GM23338 (cell line): Measurements from ENCODE around the gene NTF3. TPM values are rescaled to one million over a fixed set of nuclear protein-coding genes. Genes with fewer than 3 reads are reported as not detected.
A peak's percentile ranks its signal among the peaks of the same experiment; 100 is the strongest.

Experiments used
- ATAC-seq: fragments of 200-7000 bp; cut with Tn5 transposase; 3 replicates; pipeline ENCODE4 v1.9.1; 2020
- DNase-seq: peaks from one replicate; pipeline ENCODE4 v3.0.0-alpha.2; 2015; ENCODE audit warnings: low spot score
- H2AFZ ChIP-seq: fragments of 200-600 bp; sonication (generic); 2 replicates; pipeline ENCODE4 v1.8.0; 2016; ENCODE audit warnings: antibody characterized with exemption, mild to moderate bottlenecking, moderate library complexity
- H3F3A ChIP-seq: fragments of 200-600 bp; sonication (generic); replicated peaks from 2 replicates; pipeline ENCODE4 v1.8.0; 2017; ENCODE audit warnings: antibody characterized with exemption, mixed run types, low read depth
- H3K27ac ChIP-seq: fragments of 200-600 bp; sonication (generic); 2 replicates; pipeline ENCODE4 v1.6.1; 2016; ENCODE audit warnings: low read depth
- H3K27me3 ChIP-seq: fragments of 200-600 bp; sonication (generic); 2 replicates; pipeline ENCODE4 v1.8.0; 2016; ENCODE audit warnings: mild to moderate bottlenecking, mixed run types, moderate library complexity; ENCODE audit not compliant: insufficient read depth
- H3K36me3 ChIP-seq: fragments of 200-600 bp; sonication (generic); 2 replicates; pipeline ENCODE4 v1.8.0; 2016; ENCODE audit warnings: mild to moderate bottlenecking; ENCODE audit not compliant: insufficient read depth
- H3K4me1 ChIP-seq: fragments of 200-600 bp; sonication (generic); 2 replicates; pipeline ENCODE4 v1.8.0; 2016; ENCODE audit warnings: mild to moderate bottlenecking, moderate library complexity; ENCODE audit not compliant: insufficient read depth
- H3K4me2 ChIP-seq: fragments of 200-600 bp; sonication (generic); 2 replicates; pipeline ENCODE4 v1.7.1; 2017; ENCODE audit warnings: mixed run types
- H3K4me3 ChIP-seq: fragments of 200-600 bp; sonication (generic); 2 replicates; pipeline ENCODE4 v1.6.1; 2016; ENCODE audit warnings: mixed run types
- H3K79me2 ChIP-seq: fragments of 200-600 bp; sonication (generic); replicated peaks from 2 replicates; pipeline ENCODE4 v1.8.0; 2017; ENCODE audit warnings: mild to moderate bottlenecking; ENCODE audit not compliant: insufficient read depth
- H3K9me2 ChIP-seq: fragments of 200-600 bp; sonication (generic); 2 replicates; pipeline ENCODE4 v1.8.0; 2017; ENCODE audit not compliant: insufficient read depth
- H4K20me1 ChIP-seq: fragments of 200-600 bp; sonication (generic); replicated peaks from 2 replicates; pipeline ENCODE4 v1.8.0; 2017; ENCODE audit warnings: mild to moderate bottlenecking; ENCODE audit not compliant: insufficient read depth
- H3K27ac Mint-ChIP-seq: 2 replicates; pipeline ENCODE4 v1.8.0; 2020; ENCODE audit warnings: inconsistent platforms, mild to moderate bottlenecking, moderate library complexity, mixed read lengths
- H3K27me3 Mint-ChIP-seq: 3 replicates; pipeline ENCODE4 v1.8.0; 2022; ENCODE audit warnings: low read depth, mild to moderate bottlenecking, moderate library complexity, mixed read lengths, inconsistent platforms; ENCODE audit not compliant: insufficient read depth, poor library complexity
- H3K36me3 Mint-ChIP-seq: 3 replicates; pipeline ENCODE4 v1.8.0; 2021; ENCODE audit warnings: low read depth, mild to moderate bottlenecking, inconsistent platforms, moderate library complexity, mixed read lengths
- H3K4me1 Mint-ChIP-seq: 3 replicates; pipeline ENCODE4 v1.8.0; 2020; ENCODE audit warnings: mild to moderate bottlenecking, inconsistent platforms, mixed read lengths
- H3K4me3 Mint-ChIP-seq: 3 replicates; pipeline ENCODE4 v1.8.0; 2021; ENCODE audit warnings: moderate library complexity, mild to moderate bottlenecking, inconsistent platforms, mixed read lengths
- H3K9me3 Mint-ChIP-seq: 3 replicates; pipeline ENCODE4 v1.8.0; 2020; ENCODE audit warnings: moderate library complexity, mild to moderate bottlenecking, inconsistent platforms, mixed read lengths
- CREB1 ChIP-seq: fragments of 250-450 bp; sonication (Bioruptor Pico); IDR thresholded peaks from 2 replicates; pipeline ENCODE4 v1.5.0; 2020; ENCODE audit warnings: low read depth, mild to moderate bottlenecking, moderate library complexity
- CTCF ChIP-seq, 2 experiments: fragments of 200-600 bp in 1 of 2; sonication (generic) in 1 of 2; conservative IDR thresholded peaks; 2 replicates each; pipeline versions ENCODE4 v1.5.1 to v1.6.1; 2016 to 2017; ENCODE audit warnings: antibody characterized with exemption in 2 of 2, low read depth in 2 of 2, mild to moderate bottlenecking in 2 of 2, moderate library complexity in 1 of 2
- ETS1 ChIP-seq: IDR thresholded peaks from 2 replicates; pipeline ENCODE4 v1.6.1; 2016; ENCODE audit warnings: antibody characterized with exemption
- EZH2 ChIP-seq: fragments of 200-600 bp; sonication (generic); IDR thresholded peaks from one replicate; pipeline ENCODE4 v1.8.0; 2017; ENCODE audit warnings: antibody characterized with exemption, mild to moderate bottlenecking, low read depth; ENCODE audit not compliant: unreplicated experiment
- EZH2phosphoT487 ChIP-seq: fragments of 200-600 bp; sonication (generic); IDR thresholded peaks from one replicate; pipeline ENCODE4 v1.8.1; 2018; ENCODE audit warnings: antibody characterized with exemption; ENCODE audit not compliant: unreplicated experiment
- JUNB ChIP-seq: IDR thresholded peaks from one replicate; pipeline ENCODE4 v1.6.1; 2016; ENCODE audit warnings: antibody characterized with exemption; ENCODE audit not compliant: unreplicated experiment
- NANOG ChIP-seq: IDR thresholded peaks from 2 replicates; pipeline ENCODE4 v1.6.1; 2016; ENCODE audit warnings: antibody characterized with exemption, borderline replicate concordance
- POLR2AphosphoS5 ChIP-seq: IDR thresholded peaks from 2 replicates; pipeline ENCODE4 v1.6.1; 2016; ENCODE audit warnings: antibody characterized with exemption, low read depth
- REST ChIP-seq: IDR thresholded peaks from one replicate; pipeline ENCODE4 v1.6.1; 2018; ENCODE audit warnings: antibody characterized with exemption; ENCODE audit not compliant: unreplicated experiment
- STAT1 ChIP-seq: IDR thresholded peaks from one replicate; pipeline ENCODE4 v1.6.1; 2016; ENCODE audit warnings: antibody characterized with exemption; ENCODE audit not compliant: unreplicated experiment
- ZNF114 ChIP-seq: fragments of 250-450 bp; sonication (Bioruptor Pico); IDR thresholded peaks from 2 replicates; pipeline ENCODE4 v1.5.0; 2020; ENCODE audit warnings: mild to moderate bottlenecking, moderate library complexity
- ZNF331 ChIP-seq: fragments of 250-450 bp; sonication (Bioruptor Pico); IDR thresholded peaks from 2 replicates; pipeline ENCODE4 v1.5.0; 2020; ENCODE audit warnings: low read depth, mild to moderate bottlenecking, moderate library complexity
- ZNF462 ChIP-seq: fragments of 250-450 bp; sonication (Bioruptor Pico); IDR thresholded peaks from 2 replicates; pipeline ENCODE4 v1.5.0; 2020; ENCODE audit warnings: mild to moderate bottlenecking, moderate library complexity
- polyA plus RNA-seq: library from polyadenylated mRNA; unstranded; fragments of >200 nt; fragmentation: Nextera tagmentation; extraction: Ambion mirVana; gene quantifications from 2 replicates; pipeline ENCODE4 v1.2.1, GENCODE V29; 2016
- total RNA-seq: library from RNA; depleted of rRNA; stranded (reverse); fragments of >200 nt; shearing (Covaris generic); gene quantifications from 2 replicates; pipeline ENCODE4 v1.2.3, GENCODE V29; 2014

Gene NTF3
- total and polyA plus RNA-seq, 2 experiments from 2014 or later, result 1.2 TPM; not detected in 1

- H3K4me2 ChIP-seq, result no peak overlapping the region
- ATAC-seq (peak; percentile 47), DNase-seq (no peak)
- H3K27me3 ChIP-seq, result no peaks in the 10 kb centered on the region
- H3K4me3 ChIP-seq, result no peak overlapping the region
- Mint-ChIP-seq H3K4me3 (no peak overlapping the region), H3K27ac (no peak overlapping the region), H3K4me1 (peaks cover 9% of the 10 kb centered on the region; the same call in 2 of the 3 replicates), H3K27me3 (peaks cover 8% of the 10 kb centered on the region), H3K9me3 (no peaks in the 10 kb centered on the region), H3K36me3 (no peaks in the 10 kb centered on the region; the same call in 2 of the 3 replicates)
- H3K36me3 ChIP-seq, result no peaks in the 10 kb centered on the region
- peaks cover 8% of the 10 kb centered on the region; the same call in 1 of the 2 replicates for H3K9me2 ChIP-seq
- H3K79me2 ChIP-seq, result no peaks in the 10 kb centered on the region
- H4K20me1 ChIP-seq, result no peaks in the 10 kb centered on the region
- no peak overlapping the region for H2AFZ ChIP-seq
- H3K27ac ChIP-seq, result no peak overlapping the region
- H3K4me1 ChIP-seq, result no peaks in the 10 kb centered on the region
- H3F3A ChIP-seq, result no peaks in the 10 kb centered on the region
- no peak for TF ChIP-seq POLR2AphosphoS5
- TF ChIP-seq ETS1, result no peak
- TF ChIP-seq CREB1 (CRISPR knock-in tag), result no peak
- TF ChIP-seq JUNB, result no peak
- no peak for TF ChIP-seq NANOG
- no peak for TF ChIP-seq ZNF114
- TF ChIP-seq ZNF462 (CRISPR knock-in tag), result no peak
- no peak for TF ChIP-seq ZNF331 (CRISPR knock-in tag)
- TF ChIP-seq REST, result no peak
- no peak for TF ChIP-seq STAT1
- TF ChIP-seq EZH2, result no peak
- TF ChIP-seq CTCF (conservative IDR thresholded peaks at IDR 0.05; ENCODE audit: low read depth in 2 of 2), result no peak
- TF ChIP-seq EZH2phosphoT487, result no peak
Measured at GRCh38 chr12:5503774-5504173, 71.9 kb downstream of the NTF3 start.
